Transverse colon (tissue), 4 donors: ENCODE results near the gene SERGEF. TPM values are rescaled to one million over a fixed set of nuclear protein-coding genes. Genes with fewer than 3 reads are reported as not detected.

Experiments used
- DNase-seq: peaks from one replicate; pipeline ENCODE4 v3.0.0-alpha.2; 2019
- H3K27ac ChIP-seq, 4 donors: fragments of 200-600 bp; sonication (generic); 2 replicates each; pipeline ENCODE4 v1.5.1; 2016 to 2018; ENCODE audit warnings: inconsistent platforms in 4 of 4
- H3K27me3 ChIP-seq: fragments of 200-600 bp; sonication (generic); 2 replicates; pipeline ENCODE4 v1.5.1; 2017; ENCODE audit warnings: inconsistent platforms
- H3K36me3 ChIP-seq, 4 donors: fragments of 200-600 bp; sonication (generic); 2 replicates each; pipeline ENCODE4 v1.5.1; 2017 to 2019; ENCODE audit warnings: inconsistent platforms in 4 of 4
- H3K4me1 ChIP-seq, 4 donors: fragments of 200-600 bp; sonication (generic); 2 replicates each; pipeline ENCODE4 v1.5.1; 2017 to 2020; ENCODE audit warnings: inconsistent platforms in 4 of 4
- H3K4me3 ChIP-seq, 4 donors: fragments of 200-600 bp; sonication (generic); 1 replicate in 1 of 4; 2 replicates in 3 of 4; pipeline versions ENCODE4 v1.5.1 to v1.6.1; 2017 to 2019; ENCODE audit warnings: inconsistent platforms in 4 of 4
- H3K9me3 ChIP-seq, 2 donors: fragments of 200-600 bp; sonication (generic); 2 replicates each; pipeline ENCODE4 v1.5.1; 2017 to 2019; ENCODE audit warnings: inconsistent platforms in 2 of 2
- EP300 ChIP-seq: sonication (generic); formaldehyde crosslinking; IDR thresholded peaks from one replicate; pipeline ENCODE4 v1.6.1; 2017; ENCODE audit warnings: antibody characterized with exemption, low read depth
- POLR2A ChIP-seq: fragments of 450-650 bp; IDR thresholded peaks from one replicate; pipeline ENCODE4 v1.6.1; 2016; ENCODE audit warnings: antibody characterized with exemption, mild to moderate bottlenecking, moderate library complexity
- POLR2AphosphoS5 ChIP-seq, 3 donors: sonication (generic); formaldehyde crosslinking; IDR thresholded peaks; one replicate each; pipeline ENCODE4 v1.6.1; 2016; ENCODE audit warnings: antibody characterized with exemption in 3 of 3
- WGBS, 2 donors: methylation state at CpG; one replicate each; pipeline ENCODE4 v1.1.5; 2018; ENCODE audit warnings: low coverage in 1 of 2; 5-methylcytosine and 5-hydroxymethylcytosine counted together
- in situ Hi-C, 4 donors: fragments of 200-750 bp; cut with MboI; loops; one replicate each; pipeline versions ENCODE4 v1.15.0 to v1.15.1; 2017; ENCODE audit warnings: low sequenced_read_pairs in 3 of 4, low pct_ligation_motif_present in 1 of 4, low pct_unique_long_range_greater_than_20kb in 1 of 4
- intact Hi-C: fragments of 100-400 bp; cut with DNase I; formaldehyde crosslinking; loops from one replicate; pipeline ENCODE4 v1.15.1; 2023; ENCODE audit warnings: low total_unique reads
- total RNA-seq, 4 donors: library from RNA; depleted of rRNA; stranded (reverse); fragments of >200 nt; gene quantifications; one replicate each; pipeline ENCODE4 v1.1.0, GENCODE V29; 2016
- TF ChIP-seq, protein P1 (sequence below), 5 experiments: fragments of 200-600 bp in 3 of 5; fragments of 450-650 bp in 2 of 5; sonication (generic) in 3 of 5; IDR thresholded peaks; 1 replicate in 2 of 5; 2 replicates in 3 of 5; pipeline ENCODE4 v1.5.1; 2016 to 2017; ENCODE audit warnings: antibody characterized with exemption in 5 of 5, inconsistent platforms in 3 of 5, mild to moderate bottlenecking in 2 of 5, moderate library complexity in 1 of 5

The SERGEF gene
- total RNA-seq, 4 donors from 2014 or later = 11.6 to 28.9 (median 19.1) TPM

DNA sequence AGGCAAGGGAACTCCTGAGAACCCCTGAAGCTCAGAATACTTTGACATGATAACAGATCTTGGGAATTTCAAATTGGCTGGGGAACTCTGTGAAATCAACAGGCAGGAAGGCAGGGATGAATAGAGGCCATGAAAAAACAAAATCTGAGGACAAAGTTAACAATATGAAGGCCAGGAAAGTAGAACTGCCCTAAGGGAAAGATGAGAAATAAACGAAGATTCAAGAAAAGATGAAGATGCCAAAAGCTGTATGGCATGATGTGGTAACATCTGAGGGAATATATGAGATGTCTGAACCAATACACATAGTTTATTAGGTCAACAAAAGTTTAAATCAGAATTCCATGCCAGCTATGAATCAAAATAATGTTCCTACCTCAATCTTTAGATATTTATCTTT lies 25.0 kb downstream of the SERGEF start:
- intact Hi-C loops = no loop called here
- Histone ChIP-seq H3K4me3 (no peak overlapping the region), H3K9me3 (no peaks in the 10 kb centered on the region), H3K4me1 (no peaks in the 10 kb centered on the region), H3K36me3 (peaks cover 0 to 15% (median 4%) of the 10 kb centered on the region in 4 donors), H3K27ac (no peak overlapping the region), H3K27me3 (no peaks in the 10 kb centered on the region)
- WGBS, 2 donors = 78 to 79% methylated on average over 1 of the region's 1 CpG
- DNase-seq = no peak
- in situ Hi-C loops = loop anchor here in 2 of 4 donors (10.0 kb wide), 2 partner anchors 233 to 263 kb away; no protein-coding TSS in a partner anchor
- TF ChIP-seq EP300 = no peak
- TF ChIP-seq, protein P1, sequence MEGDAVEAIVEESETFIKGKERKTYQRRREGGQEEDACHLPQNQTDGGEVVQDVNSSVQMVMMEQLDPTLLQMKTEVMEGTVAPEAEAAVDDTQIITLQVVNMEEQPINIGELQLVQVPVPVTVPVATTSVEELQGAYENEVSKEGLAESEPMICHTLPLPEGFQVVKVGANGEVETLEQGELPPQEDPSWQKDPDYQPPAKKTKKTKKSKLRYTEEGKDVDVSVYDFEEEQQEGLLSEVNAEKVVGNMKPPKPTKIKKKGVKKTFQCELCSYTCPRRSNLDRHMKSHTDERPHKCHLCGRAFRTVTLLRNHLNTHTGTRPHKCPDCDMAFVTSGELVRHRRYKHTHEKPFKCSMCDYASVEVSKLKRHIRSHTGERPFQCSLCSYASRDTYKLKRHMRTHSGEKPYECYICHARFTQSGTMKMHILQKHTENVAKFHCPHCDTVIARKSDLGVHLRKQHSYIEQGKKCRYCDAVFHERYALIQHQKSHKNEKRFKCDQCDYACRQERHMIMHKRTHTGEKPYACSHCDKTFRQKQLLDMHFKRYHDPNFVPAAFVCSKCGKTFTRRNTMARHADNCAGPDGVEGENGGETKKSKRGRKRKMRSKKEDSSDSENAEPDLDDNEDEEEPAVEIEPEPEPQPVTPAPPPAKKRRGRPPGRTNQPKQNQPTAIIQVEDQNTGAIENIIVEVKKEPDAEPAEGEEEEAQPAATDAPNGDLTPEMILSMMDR (IDR thresholded peaks at IDR 0.05) = no peak

- Histone ChIP-seq H3K4me3 (no peak overlapping the region), H3K9me3 (no peaks in the 10 kb centered on the region), H3K27me3 (no peaks in the 10 kb centered on the region), H3K27ac (no peak overlapping the region), H3K36me3 (peaks cover 0 to 15% (median 4%) of the 10 kb centered on the region in 4 donors), H3K4me1 (no peaks in the 10 kb centered on the region)
- 42 to 83% methylated on average over 1 of the region's 1 CpG for WGBS, 2 donors
- in situ Hi-C loops (loop anchor here in 2 of 4 donors (10.0 kb wide), 2 partner anchors 232 to 262 kb away; no protein-coding TSS in a partner anchor), intact Hi-C loops (no loop called here)
- no peak for TF ChIP-seq POLR2A
- TF ChIP-seq EP300 = no peak
- no peak for TF ChIP-seq POLR2AphosphoS5 (IDR thresholded peaks at IDR 0.05)
- TF ChIP-seq, protein P1 (IDR thresholded peaks at IDR 0.05) = peak in 2 of 5 experiments; percentile 15 to 28
- DNase-seq = no peak
Observed at GRCh38 chr11:17986711-17987220, 26.1 kb downstream of the SERGEF start.

- H3K9me3 ChIP-seq = no peaks in the 10 kb centered on the region
- peaks cover 0 to 15% (median 4%) of the 10 kb centered on the region in 4 donors for H3K36me3 ChIP-seq
- H3K27me3 ChIP-seq = no peaks in the 10 kb centered on the region
- H3K4me1 ChIP-seq = no peaks in the 10 kb centered on the region
- TF ChIP-seq EP300 (no peak), POLR2AphosphoS5 (IDR thresholded peaks at IDR 0.05) (no peak), POLR2A (no peak)
- TF ChIP-seq, protein P1 (IDR thresholded peaks at IDR 0.05) = no peak
- in situ Hi-C loops = loop anchor here in 2 of 4 donors (10.0 kb wide), 2 partner anchors 231 to 261 kb away; no protein-coding TSS in a partner anchor
- no peak for DNase-seq
- intact Hi-C loops = no loop called here
- no peak overlapping the region for H3K27ac ChIP-seq
- H3K4me3 ChIP-seq = no peak overlapping the region
- WGBS, 2 donors = 65 to 79% methylated on average over 3 to 7 of the region's 7 CpGs
Observed at GRCh38 chr11:17986007-17986710, 26.7 kb downstream of the SERGEF start.

- 85% methylated on average over 1 of the region's 1 CpG; no CpG with 5 or more reads in 1 of the 2 donors for WGBS, 2 donors
- H3K27me3 ChIP-seq = no peaks in the 10 kb centered on the region
- H3K4me1 ChIP-seq = no peaks in the 10 kb centered on the region
- in situ Hi-C loops (loop anchor here in 2 of 4 donors (10.0 kb wide), 2 partner anchors 231 to 261 kb away; no protein-coding TSS in a partner anchor), intact Hi-C loops (no loop called here)
- no peak overlapping the region for H3K27ac ChIP-seq
- no peaks in the 10 kb centered on the region for H3K9me3 ChIP-seq
- H3K4me3 ChIP-seq = no peak overlapping the region
- peaks cover 0 to 15% (median 4%) of the 10 kb centered on the region in 4 donors for H3K36me3 ChIP-seq
- TF ChIP-seq EP300 (no peak), POLR2AphosphoS5 (IDR thresholded peaks at IDR 0.05) (no peak)
- no peak for DNase-seq
Observed at GRCh38 chr11:17985517-17985916, 27.3 kb downstream of the SERGEF start.
